Activated T-cell treated with anti-CD3 and anti-CD28 coated beads, Interleukin-2, amount 50 U/mL, for 48 hours (primary cell): ENCODE data around the gene PDRG1.
A peak's percentile ranks its signal among the peaks of the same experiment; 100 is the strongest.

Experiments
- DNase-seq, 2 experiments: peaks; one replicate each; pipeline ENCODE4 v3.0.0-alpha.2; 2020

Gene PDRG1

GRCh38 chr20:31951530-31952453 is at the start of gene PDRG1:
TSS of gene PDRG1 (minus strand) at chr20:31952046. CDS start at chr20:31951961, 85 bp downstream.
- DNase-seq = peak; percentile 98 to 99

DNA sequence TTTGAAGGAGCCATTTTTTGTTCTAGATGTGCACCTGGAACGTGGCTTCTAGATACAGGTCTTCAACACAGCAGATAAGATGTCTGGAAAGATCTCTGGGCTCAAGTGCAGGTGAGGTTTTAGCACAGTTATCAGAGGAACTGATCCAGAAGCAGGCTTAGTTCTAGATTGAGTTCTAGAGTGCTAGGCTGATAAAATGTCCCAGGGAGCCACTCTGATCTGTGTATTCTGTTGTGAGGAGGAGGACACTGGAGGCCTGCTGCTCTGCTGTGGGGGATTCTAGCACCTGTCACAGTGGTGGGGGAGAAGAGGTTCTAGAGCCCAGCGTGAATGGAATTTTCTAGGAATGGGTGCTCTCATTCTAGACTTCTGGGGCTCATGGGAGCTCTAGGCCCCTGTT is 46.4 kb upstream of the PDRG1 start:
- no peak for DNase-seq

GRCh38 chr20:31996996-31997395 is 45.1 kb upstream of the PDRG1 start:
- no peak for DNase-seq

- no peak for DNase-seq
Measured at GRCh38 chr20:31992086-31992485, 40.2 kb upstream of the PDRG1 start.

GRCh38 chr20:31991339-31991705 is 39.5 kb upstream of the PDRG1 start:
- DNase-seq = no peak

DNA sequence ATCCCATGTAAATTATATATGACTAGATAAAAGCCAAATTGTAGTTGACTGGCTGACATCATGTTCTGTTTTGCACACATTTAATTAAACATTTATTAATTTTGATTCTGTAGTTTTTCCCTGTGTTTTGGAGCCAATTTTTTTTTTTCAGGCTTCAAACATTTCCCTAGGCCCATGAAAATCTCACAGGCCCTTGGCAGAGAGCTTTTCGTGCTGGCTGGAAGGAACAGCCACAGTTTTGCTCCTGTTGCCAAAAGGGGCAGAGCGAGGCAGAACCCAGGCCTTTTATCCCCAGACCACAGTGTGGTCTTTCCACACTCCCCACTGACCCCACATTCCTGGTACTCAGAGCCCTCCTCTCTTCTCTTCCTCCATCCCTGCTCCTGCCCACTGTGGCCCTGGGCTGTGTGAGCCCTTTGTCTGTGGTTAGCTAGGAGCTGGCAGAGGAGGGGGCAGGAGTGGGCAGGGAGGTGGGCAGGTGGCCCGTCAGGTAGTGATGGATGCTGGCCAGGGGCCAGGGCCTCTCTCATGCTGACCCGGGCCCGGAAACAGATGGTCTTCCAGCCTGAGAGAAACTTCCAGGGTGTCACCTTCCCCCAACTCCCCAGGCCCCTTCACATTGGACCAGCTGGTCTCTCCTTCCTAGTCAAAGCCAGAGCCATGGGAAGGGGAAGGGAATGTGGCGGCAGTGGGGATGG is 38.9 kb upstream of the PDRG1 start:
- DNase-seq = no peak

DNA sequence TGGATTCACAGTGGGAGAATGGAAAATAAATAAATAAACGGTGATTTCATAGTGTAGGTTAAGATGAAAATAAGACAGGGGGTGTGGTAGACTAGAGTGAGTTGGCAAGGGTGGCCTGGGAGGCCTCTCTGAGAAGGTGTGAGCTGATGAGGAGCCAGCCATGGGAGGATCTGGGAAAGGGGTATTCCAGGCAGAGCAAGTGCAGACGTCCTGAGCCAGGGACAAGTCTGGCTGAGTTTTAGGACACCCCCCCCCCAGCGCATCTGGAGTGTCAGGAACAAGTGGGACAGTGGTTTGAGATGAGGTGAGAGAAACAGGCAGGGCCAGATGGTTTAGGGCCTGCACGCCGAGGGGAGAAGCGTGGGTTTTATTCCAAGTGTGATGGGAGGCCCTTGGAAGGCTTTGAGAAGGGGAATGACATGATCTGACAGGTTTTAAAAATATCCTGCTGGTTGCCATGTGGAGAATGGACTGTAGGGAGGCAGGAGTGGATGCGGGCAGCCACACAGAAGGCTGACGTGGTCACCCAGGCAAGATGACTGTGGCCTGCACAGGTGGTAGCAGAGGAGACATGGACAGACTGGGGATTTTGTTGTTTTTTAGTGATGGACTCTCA is 37.3 kb upstream of the PDRG1 start:
- no peak for DNase-seq

DNA sequence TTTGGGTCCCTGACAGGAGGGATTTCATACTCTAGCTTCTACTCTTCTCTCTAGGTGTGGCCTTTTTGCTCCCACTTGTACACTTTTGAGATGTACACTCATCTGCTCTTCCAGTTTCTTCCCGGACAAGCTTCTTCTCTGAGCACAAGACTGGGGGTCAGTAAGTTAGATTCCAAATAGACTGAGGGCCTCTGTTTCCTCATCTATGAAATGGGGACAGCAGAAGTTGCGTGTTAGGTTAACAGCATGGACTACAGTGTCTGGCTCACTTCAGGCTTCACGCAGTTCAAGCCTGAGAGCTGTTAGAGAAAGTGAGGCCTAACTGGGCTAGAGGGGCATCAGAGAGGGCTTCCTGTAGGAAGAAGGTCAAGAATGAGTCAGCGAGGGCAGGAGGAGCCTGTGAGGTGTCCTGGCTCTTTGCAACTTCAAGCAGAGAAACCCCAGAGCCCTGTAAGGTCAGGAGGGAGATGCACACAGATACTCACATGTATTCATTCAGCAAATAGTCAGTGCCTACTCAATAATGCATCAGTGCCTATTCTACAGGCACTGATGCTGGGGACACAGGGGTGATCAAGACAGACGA is 36.7 kb upstream of the PDRG1 start:
- no peak for DNase-seq

GRCh38 chr20:31987744-31988143 is 35.9 kb upstream of the PDRG1 start:
- DNase-seq = no peak

DNA sequence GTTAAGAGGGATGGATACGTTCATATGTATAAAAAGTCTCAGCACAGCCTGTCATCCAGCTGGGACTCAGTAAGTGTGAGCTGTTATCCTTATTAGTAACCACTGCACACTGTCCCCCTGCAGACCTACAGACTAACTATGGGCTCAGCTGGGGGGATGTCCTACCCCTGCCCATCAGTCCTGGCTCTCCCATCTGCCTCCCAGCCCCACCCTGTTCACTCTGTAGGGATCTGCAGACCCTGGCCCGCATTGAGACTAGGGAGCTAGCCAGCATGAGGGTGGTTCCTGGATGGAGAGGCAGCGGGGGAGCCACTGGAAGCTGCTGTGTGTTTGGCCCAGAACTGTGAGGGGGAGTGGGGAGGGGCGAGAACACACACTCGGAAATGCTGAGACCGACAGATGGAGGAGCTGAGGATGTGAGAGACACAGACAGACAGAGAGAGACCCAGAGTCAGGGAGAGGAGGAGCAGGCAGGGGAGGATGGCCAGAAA is 33.2 kb upstream of the PDRG1 start:
- DNase-seq = no peak

- no peak for DNase-seq
Measured at GRCh38 chr20:31981784-31982183, 29.9 kb upstream of the PDRG1 start.

DNA sequence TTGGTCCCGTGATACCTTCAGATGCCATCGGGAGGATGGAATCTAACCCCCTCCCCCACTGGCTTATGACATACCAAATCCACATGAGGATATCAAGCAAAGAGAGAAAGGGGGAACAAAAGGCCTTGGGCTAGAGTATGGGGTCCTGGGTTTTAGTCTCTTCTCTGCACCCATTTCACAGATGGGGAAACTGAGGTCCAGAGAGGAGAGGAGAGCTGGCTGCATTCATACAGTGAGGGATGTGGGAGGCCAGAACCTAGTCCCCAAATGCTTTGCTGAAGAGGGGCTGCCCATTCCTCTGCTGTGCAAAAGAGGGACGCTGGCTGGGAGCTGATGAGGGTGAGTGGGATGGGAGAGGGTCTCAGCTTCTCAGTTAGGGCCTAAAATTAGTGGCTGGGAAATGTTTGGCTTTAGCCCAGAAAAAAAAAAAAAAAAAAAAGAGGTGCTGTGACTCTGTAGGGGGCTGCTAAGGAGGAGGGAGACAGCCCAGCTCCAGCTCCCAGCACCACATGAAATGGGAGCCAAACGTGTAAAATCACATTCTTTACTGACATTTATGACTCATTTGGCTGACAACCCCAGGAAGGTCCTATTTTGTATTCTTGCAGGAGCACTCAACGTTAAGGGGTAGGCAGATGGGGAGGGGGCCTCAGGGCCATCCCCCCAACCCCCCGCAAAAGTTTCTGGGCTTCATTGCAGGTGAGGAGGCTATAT is 28.0 kb upstream of the PDRG1 start:
- no peak for DNase-seq

GRCh38 chr20:31977080-31977479 is 25.2 kb upstream of the PDRG1 start:
- DNase-seq = no peak

DNA sequence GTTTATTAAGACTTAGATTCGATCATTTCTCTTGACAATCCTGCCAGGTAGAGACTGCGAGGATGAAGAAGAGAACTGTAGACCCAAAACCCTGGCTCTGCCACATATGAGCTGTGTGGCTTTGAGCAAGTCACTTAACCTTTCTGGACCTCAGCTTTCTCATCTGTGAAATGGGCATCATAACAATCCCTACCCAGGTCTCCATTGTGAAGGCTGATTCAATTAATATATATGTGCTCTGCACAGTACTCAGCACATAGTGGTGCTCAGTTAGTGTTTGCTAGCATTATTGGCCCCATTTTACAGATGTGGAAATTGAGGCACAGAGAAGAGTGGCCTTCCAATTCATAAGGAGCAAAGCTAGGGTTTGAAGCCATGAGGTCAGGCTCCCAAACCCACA is 24.0 kb upstream of the PDRG1 start:
- no peak for DNase-seq

DNA sequence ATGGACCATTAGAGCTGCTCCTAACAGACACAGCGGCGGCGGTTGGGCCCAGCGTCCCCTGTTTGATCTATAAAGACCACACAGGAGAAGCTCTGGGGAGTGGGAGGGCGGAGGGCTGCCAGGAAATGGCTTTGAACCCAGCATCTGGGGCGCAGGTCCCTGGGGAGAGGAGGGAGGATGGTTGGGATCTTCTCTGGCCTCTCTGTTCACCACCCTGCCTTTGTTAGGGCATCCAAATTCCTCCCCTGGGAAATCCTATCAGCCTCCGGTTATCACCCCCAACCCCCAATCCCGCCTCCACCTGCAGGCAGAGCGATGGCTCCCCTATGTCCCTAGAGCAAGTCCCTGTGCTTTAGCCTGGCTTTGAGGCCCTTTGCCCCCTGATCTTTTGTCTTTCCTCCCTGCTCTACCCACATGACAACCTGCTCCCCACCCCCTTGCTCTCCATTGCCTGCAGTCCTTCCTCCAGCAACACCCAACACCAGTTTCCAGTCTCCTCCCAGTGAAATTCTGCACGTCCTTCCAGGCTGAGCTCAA is 23.2 kb upstream of the PDRG1 start:
- no peak for DNase-seq

GRCh38 chr20:31974296-31974695 is 22.4 kb upstream of the PDRG1 start:
- DNase-seq = no peak

DNA sequence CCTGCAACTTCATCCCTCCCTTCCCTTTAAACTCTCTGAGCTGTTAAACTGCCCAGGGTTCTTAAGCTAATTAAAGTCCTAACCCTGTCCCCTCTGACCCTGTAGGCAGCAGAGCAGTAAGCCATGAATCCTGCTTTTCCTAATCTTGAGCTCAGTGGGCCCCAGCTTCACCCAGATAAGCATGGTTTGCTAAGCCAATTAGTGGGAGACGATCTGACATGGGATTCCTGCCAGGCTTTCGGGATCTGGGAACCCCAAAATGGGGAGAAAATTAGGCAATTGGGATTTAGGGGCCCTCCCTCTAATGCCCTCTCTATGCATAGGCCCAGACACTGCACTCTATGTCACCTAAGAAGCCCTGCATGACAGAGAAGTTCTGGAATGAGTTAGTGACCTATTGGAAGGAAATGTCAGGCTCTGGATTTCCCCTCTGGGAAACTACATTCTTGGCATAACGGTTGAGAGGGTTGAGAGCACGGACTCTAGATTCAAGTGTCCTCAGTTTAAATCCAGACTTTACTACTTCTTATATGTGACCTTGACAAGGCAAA is 20.7 kb upstream of the PDRG1 start:
- no peak for DNase-seq

- no peak for DNase-seq
Measured at GRCh38 chr20:31969991-31970390, 18.1 kb upstream of the PDRG1 start.

DNA sequence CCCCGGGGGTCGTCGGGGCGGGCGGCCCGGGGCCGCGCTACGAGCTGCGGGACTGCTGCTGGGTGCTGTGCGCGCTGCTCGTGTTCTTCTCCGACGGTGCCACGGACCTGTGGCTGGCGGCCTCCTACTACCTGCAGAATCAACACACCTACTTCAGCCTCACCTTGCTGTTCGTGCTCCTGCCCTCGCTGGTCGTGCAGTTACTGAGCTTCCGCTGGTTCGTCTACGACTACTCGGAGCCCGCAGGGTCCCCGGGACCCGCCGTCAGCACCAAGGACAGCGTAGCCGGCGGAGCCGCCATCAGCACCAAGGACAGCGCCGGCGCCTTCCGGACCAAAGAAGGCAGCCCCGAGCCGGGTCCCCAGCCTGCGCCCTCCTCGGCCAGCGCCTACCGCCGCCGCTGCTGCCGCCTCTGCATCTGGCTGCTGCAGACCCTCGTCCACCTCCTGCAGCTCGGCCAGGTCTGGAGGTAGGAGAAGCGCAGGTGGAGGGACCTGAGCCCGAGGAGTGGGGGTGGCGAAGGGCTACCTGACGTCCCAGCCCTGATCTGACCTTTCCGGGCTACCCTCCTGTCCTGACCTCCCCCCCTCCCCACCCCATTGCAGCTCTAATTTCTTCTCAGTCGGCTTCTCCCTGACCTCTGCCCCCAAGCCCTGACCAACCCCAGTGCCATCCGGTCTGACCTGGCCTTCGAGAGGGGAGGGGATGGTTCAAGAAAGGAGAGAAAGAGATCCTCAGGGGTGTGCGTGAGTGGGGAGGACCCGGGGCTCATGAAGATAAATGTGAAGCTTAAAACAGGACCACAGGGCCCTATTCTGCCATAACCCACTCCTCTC is 16.7 kb upstream of the PDRG1 start:
- peak; percentile 87 to 90 for DNase-seq

DNA sequence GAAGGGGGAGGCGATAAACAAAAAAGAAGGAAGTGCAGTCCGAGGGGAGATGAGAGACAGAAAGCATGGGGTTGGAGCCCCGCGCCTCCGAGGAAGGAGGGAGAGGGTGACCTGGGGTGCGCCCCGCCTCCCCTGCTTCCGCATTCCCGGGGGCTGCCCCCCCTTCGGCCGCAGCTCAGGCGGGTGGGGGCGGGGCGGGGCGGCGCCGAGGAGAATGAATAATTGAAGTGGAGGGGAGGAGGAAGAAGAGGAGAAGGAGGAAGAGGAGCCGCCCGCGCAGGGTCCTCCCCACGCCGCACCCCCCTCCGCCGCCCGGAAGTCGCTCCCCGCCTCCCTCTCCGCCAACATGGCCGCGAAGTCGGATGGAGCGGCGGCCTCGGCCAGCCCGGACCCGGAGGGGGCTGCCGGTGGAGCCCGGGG is 16.0 kb upstream of the PDRG1 start, which contains the start of gene XKR7:
Gene XKR7 (plus strand): TSS at position 322 of the 420 bp plus-strand sequence. CDS start 25 bp downstream, at position 347.
- no peak for DNase-seq
